GM23248 (cell line): ENCODE results near the gene MMEL1.

ENCODE experiments used
- EZH2 ChIP-seq: fragments of 200-600 bp; sonication (generic); IDR thresholded peaks from 2 replicates; pipeline ENCODE4 v1.6.1; 2018; ENCODE audit warnings: antibody characterized with exemption, mild to moderate bottlenecking; ENCODE audit not compliant: insufficient read depth, poor library complexity, severe bottlenecking
- EZH2phosphoT487 ChIP-seq: fragments of 200-600 bp; sonication (generic); IDR thresholded peaks from 2 replicates; pipeline ENCODE4 v1.6.1; 2018; ENCODE audit warnings: antibody characterized with exemption, moderate library complexity, mild to moderate bottlenecking, low read depth; ENCODE audit not compliant: insufficient read depth

DNA sequence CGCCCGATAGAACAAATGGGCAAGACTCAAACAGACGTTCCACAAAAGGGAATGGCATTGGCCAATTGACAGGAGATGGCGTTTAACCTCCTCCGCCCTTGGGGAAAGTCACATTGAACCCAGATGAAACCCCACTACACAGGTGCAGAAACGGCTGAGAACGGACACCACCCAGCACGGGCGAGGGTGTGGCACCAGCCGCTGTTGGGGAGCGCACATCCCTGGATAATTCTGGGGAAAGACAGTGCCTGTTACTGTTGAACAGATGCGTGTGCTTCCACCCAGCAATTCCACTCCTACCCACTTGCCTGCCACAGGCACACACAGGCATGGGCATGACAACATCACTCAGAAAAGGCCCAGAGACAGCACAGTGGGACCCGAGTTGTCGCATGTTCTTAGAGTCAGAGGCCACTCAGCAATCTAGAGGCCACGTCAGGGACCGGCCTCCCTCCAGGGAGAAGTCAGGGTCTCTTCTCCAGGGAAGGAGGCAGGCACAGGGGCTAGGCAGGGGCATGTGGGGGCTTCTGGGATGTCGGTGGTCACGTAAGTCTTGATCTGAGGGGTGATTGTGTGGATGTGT is 31.0 kb downstream of the MMEL1 start:
- TF ChIP-seq EZH2 (no peak), EZH2phosphoT487 (no peak)
